ENCODE data around the gene NUP58.
A peak's percentile ranks its signal among the peaks of the same experiment; 100 is the strongest.

NUP58 gene

GRCh38 chr13:25301347-25302113 is at the start of gene NUP58:
NUP58 (plus strand) TSS chr13:25301625; CDS start chr13:25301774, 149 bp downstream.
- TF ChIP-seq EZH2 (IDR thresholded peaks at IDR 0.05; ENCODE audit: borderline replicate concordance, low read depth, low read length, severe bottlenecking) (no peak), CTCF (IDR thresholded peaks at IDR 0.05; ENCODE audit: borderline replicate concordance, extremely low read depth, low read length, poor library complexity, severe bottlenecking) (no peak)
- Histone ChIP-seq H2AFZ (ENCODE audit: low read depth, low read length) (peak within 1 kb of the TSS; percentile 78), H3K36me3 (ENCODE audit: insufficient read depth, low read length) (peaks cover 34% of the 10 kb centered on the region), H4K20me1 (ENCODE audit: insufficient read depth, low read length) (peaks cover 42% of the 10 kb centered on the region; the same call in 1 of the 2 replicates), H3K4me3 (ENCODE audit: low read depth in 1 of 2, low read length in 2 of 2) (peak within 1 kb of the TSS; percentile 62 to 86), H3K79me2 (ENCODE audit: insufficient read depth, low read length) (peaks cover 56% of the 10 kb centered on the region), H3K27me3 (ENCODE audit: insufficient read depth, low read length, poor library complexity) (no peaks in the 10 kb centered on the region), H3K4me2 (ENCODE audit: insufficient read depth, low read length) (peak within 1 kb of the TSS; percentile 89), H3K4me1 (ENCODE audit: insufficient read depth, low read length) (peaks cover 43% of the 10 kb centered on the region), H3K9ac (ENCODE audit: low read depth, low read length) (peak within 1 kb of the TSS; percentile 66), H3K27ac (ENCODE audit: low read length) (peak within 1 kb of the TSS; percentile 78), H3K9me3 (ENCODE audit: insufficient read depth, low read length, severe bottlenecking) (no peaks in the 10 kb centered on the region)
- peak; percentile 94 for DNase-seq
- ATAC-seq (ENCODE audit: insufficient read depth, low read depth) = peak; percentile 97

- Histone ChIP-seq H3K9ac (ENCODE audit: low read depth, low read length) (no peak overlapping the region), H3K4me1 (ENCODE audit: insufficient read depth, low read length) (no peaks in the 10 kb centered on the region), H3K9me3 (ENCODE audit: insufficient read depth, low read length, severe bottlenecking) (no peaks in the 10 kb centered on the region), H4K20me1 (ENCODE audit: insufficient read depth, low read length) (no peaks in the 10 kb centered on the region), H3K36me3 (ENCODE audit: insufficient read depth, low read length) (peaks cover 70% of the 10 kb centered on the region), H3K79me2 (ENCODE audit: insufficient read depth, low read length) (no peaks in the 10 kb centered on the region), H2AFZ (ENCODE audit: low read depth, low read length) (no peak overlapping the region), H3K4me2 (ENCODE audit: insufficient read depth, low read length) (no peak overlapping the region), H3K27me3 (ENCODE audit: insufficient read depth, low read length, poor library complexity) (no peaks in the 10 kb centered on the region), H3K27ac (ENCODE audit: low read length) (no peak overlapping the region), H3K4me3 (ENCODE audit: low read depth in 1 of 2, low read length in 2 of 2) (no peak overlapping the region)
- no peak for TF ChIP-seq EZH2 (IDR thresholded peaks at IDR 0.05; ENCODE audit: borderline replicate concordance, low read depth, low read length, severe bottlenecking)
- TF ChIP-seq CTCF (IDR thresholded peaks at IDR 0.05; ENCODE audit: borderline replicate concordance, extremely low read depth, low read length, poor library complexity, severe bottlenecking) = no peak
- no peak for ATAC-seq (ENCODE audit: insufficient read depth, low read depth)
- DNase-seq = no peak
Observed at GRCh38 chr13:25252225-25252624, 49.2 kb upstream of the NUP58 start.

- Histone ChIP-seq H3K4me1 (ENCODE audit: insufficient read depth, low read length) (no peaks in the 10 kb centered on the region), H4K20me1 (ENCODE audit: insufficient read depth, low read length) (no peaks in the 10 kb centered on the region), H3K4me3 (ENCODE audit: low read depth in 1 of 2, low read length in 2 of 2) (no peak overlapping the region), H3K27ac (ENCODE audit: low read length) (no peak overlapping the region), H3K9me3 (ENCODE audit: insufficient read depth, low read length, severe bottlenecking) (no peaks in the 10 kb centered on the region), H2AFZ (ENCODE audit: low read depth, low read length) (no peak overlapping the region), H3K79me2 (ENCODE audit: insufficient read depth, low read length) (no peaks in the 10 kb centered on the region), H3K4me2 (ENCODE audit: insufficient read depth, low read length) (no peak overlapping the region), H3K9ac (ENCODE audit: low read depth, low read length) (no peak overlapping the region), H3K36me3 (ENCODE audit: insufficient read depth, low read length) (peaks cover 74% of the 10 kb centered on the region), H3K27me3 (ENCODE audit: insufficient read depth, low read length, poor library complexity) (no peaks in the 10 kb centered on the region)
- ATAC-seq (ENCODE audit: insufficient read depth, low read depth) (no peak), DNase-seq (no peak)
- TF ChIP-seq EZH2 (IDR thresholded peaks at IDR 0.05; ENCODE audit: borderline replicate concordance, low read depth, low read length, severe bottlenecking) = no peak
- TF ChIP-seq CTCF (IDR thresholded peaks at IDR 0.05; ENCODE audit: borderline replicate concordance, extremely low read depth, low read length, poor library complexity, severe bottlenecking) = no peak
Observed at GRCh38 chr13:25252752-25253151, 48.7 kb upstream of the NUP58 start.
